ENCODE measurements around the gene KRTAP6-3. TPM values are rescaled to one million over a fixed set of nuclear protein-coding genes. Genes with fewer than 3 reads are reported as not detected.

The KRTAP6-3 gene
- total RNA-seq, 2 experiments from 2014 or later, result not detected

DNA sequence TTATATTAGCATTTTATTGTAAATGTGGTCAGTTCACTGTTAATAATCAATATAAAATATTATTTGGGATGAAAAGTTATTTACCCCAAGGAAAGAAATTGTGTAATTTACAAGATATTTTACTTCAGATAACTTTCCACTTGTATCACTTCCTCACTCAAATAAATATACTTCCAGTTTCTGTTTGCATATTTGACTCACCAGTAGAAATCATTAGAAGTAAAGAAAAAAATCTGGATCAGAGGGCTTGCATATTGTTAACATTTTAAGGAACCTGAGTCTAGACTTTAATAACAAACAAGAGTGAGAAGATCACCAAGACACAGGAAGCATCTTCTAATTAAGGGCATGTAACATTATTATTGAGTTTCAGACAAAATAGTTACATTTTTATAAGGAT lies 27.8 kb downstream of the KRTAP6-3 start:
- CTCF ChIA-PET, result interaction anchor here (1.1 kb wide), 1 partner anchor 14 kb away, joined by 3 read pairs; no protein-coding TSS in a partner anchor
- no peaks in the 10 kb centered on the region for H3K9me3 Mint-ChIP-seq
- no peaks in the 10 kb centered on the region for H3K27me3 Mint-ChIP-seq
- no peak overlapping the region for H3K27ac Mint-ChIP-seq
- H3K4me3 Mint-ChIP-seq, result no peak overlapping the region
- intact Hi-C loops (cut with micrococcal nuclease), result no loop called here
- H3K4me1 Mint-ChIP-seq (ENCODE audit: low read depth), result no peaks in the 10 kb centered on the region
- no peaks in the 10 kb centered on the region for H3K36me3 Mint-ChIP-seq (ENCODE audit: low read depth)
- POLR2A ChIA-PET, result no interaction called here
- no peak for DNase-seq
- TF ChIP-seq, protein P1, sequence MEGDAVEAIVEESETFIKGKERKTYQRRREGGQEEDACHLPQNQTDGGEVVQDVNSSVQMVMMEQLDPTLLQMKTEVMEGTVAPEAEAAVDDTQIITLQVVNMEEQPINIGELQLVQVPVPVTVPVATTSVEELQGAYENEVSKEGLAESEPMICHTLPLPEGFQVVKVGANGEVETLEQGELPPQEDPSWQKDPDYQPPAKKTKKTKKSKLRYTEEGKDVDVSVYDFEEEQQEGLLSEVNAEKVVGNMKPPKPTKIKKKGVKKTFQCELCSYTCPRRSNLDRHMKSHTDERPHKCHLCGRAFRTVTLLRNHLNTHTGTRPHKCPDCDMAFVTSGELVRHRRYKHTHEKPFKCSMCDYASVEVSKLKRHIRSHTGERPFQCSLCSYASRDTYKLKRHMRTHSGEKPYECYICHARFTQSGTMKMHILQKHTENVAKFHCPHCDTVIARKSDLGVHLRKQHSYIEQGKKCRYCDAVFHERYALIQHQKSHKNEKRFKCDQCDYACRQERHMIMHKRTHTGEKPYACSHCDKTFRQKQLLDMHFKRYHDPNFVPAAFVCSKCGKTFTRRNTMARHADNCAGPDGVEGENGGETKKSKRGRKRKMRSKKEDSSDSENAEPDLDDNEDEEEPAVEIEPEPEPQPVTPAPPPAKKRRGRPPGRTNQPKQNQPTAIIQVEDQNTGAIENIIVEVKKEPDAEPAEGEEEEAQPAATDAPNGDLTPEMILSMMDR (IDR thresholded peaks at IDR 0.05), result no peak
- ATAC-seq, result no peak

DNA sequence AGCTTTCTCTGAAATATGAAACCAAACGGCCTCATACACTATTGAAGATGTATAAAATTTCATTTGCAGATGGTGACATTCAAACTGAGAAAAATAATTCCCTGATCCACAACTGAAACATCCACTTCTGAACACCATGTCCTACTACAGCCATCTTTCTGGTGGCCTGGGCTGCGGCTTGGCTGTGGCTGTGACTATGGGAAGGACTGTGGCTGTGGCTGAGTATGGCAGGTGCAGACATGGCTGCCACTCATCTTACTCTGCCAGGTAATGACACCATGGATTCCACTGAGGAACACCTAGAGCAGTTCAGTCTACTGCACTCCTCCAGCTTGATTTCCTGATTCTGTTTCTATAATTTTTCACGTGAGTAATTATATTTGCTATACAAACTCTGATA lies 28.3 kb downstream of the KRTAP6-3 start, which contains the start of gene KRTAP20-4:
Gene KRTAP20-4, plus strand, starts transcription at position 106 of the 400 bp plus-strand sequence.
- Mint-ChIP-seq H3K27me3 (no peaks in the 10 kb centered on the region), H3K4me3 (no peak within 1 kb of the TSS), H3K27ac (no peak within 1 kb of the TSS), H3K36me3 (ENCODE audit: low read depth) (no peaks in the 10 kb centered on the region), H3K9me3 (no peaks in the 10 kb centered on the region), H3K4me1 (ENCODE audit: low read depth) (no peaks in the 10 kb centered on the region)
- ChIA-PET CTCF (interaction anchor here (1.1 kb wide), 1 partner anchor 15 kb away, joined by 3 read pairs; no protein-coding TSS in a partner anchor), POLR2A (no interaction called here)
- TF ChIP-seq, protein P1 (IDR thresholded peaks at IDR 0.05), result no peak
- no peak for ATAC-seq
- intact Hi-C loops (cut with micrococcal nuclease), result no loop called here
- DNase-seq, result no peak

DNA sequence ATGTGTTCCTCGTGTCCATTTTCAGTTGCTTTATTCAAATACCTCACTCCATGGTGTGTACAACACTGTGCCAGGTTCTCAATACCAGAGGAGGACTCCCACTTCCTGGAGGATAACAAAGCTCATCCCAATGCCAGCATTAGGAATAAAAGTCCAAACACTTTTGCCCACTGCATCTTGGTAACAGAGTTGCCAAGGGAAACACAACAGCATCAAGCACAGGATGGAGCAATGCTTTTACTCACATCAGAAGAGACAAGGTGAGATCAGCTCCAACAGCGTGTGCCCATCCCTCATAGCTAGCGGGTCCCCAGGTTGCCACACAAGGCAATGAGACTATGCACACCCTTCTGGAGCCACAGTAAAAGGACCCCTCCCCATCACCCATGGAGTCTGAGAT lies 31.1 kb downstream of the KRTAP6-3 start:
- no peaks in the 10 kb centered on the region for H3K9me3 Mint-ChIP-seq

DNA sequence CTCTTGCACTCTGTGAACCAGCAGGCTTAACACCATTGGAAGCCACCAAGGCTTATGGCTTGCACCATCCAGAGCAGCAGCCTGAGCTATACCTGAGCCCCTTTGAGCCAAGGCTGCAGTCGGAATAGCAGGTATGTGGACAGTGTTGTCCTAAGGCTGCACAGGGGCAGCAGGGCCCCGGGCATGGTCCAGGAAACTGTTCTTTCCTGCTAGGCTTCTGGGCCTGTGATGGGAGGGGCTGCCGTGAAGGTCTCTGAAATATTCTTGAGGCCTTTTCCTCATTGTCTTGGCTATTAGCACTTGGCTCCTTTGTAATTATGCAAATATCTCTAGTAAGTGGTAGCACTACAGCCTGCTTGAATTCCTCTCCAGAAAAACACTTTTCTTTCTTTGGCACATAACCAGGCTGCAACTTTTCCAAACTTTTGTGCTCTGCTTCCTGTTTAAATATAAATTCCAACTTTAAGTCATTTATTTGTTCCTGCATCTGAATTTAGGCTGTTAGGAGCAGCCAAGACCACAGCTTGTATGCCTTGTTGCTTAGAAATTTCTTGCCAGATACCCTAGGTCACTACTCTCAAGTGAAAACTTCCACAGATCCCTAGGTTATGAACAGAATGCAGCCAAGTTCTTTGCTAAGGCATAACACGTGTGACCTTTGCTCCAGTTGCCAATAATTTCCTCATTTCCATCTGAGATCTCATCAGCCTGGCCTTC lies 33.4 kb downstream of the KRTAP6-3 start:
- ATAC-seq (no peak), DNase-seq (no peak)
- TF ChIP-seq, protein P1 (IDR thresholded peaks at IDR 0.05), result no peak
- Mint-ChIP-seq H3K27ac (no peak overlapping the region), H3K36me3 (ENCODE audit: low read depth) (no peaks in the 10 kb centered on the region), H3K4me3 (no peak overlapping the region), H3K27me3 (no peaks in the 10 kb centered on the region), H3K9me3 (no peaks in the 10 kb centered on the region), H3K4me1 (ENCODE audit: low read depth) (no peaks in the 10 kb centered on the region)
- POLR2A ChIA-PET, result no interaction called here
- CTCF ChIA-PET, result no interaction called here
- intact Hi-C loops (cut with micrococcal nuclease), result no loop called here

More for the DNA sequence above, 31.1 kb downstream of the KRTAP6-3 start:
- no peaks in the 10 kb centered on the region for H3K27me3 Mint-ChIP-seq
- H3K36me3 Mint-ChIP-seq (ENCODE audit: low read depth), result no peaks in the 10 kb centered on the region
- no peaks in the 10 kb centered on the region for H3K4me1 Mint-ChIP-seq (ENCODE audit: low read depth)
- ChIA-PET POLR2A (no interaction called here), CTCF (no interaction called here)
- TF ChIP-seq, protein P1 (IDR thresholded peaks at IDR 0.05), result no peak
- ATAC-seq (no peak), DNase-seq (no peak)
- intact Hi-C loops (cut with micrococcal nuclease), result no loop called here
- H3K4me3 Mint-ChIP-seq, result no peak overlapping the region
- no peak overlapping the region for H3K27ac Mint-ChIP-seq

DNA sequence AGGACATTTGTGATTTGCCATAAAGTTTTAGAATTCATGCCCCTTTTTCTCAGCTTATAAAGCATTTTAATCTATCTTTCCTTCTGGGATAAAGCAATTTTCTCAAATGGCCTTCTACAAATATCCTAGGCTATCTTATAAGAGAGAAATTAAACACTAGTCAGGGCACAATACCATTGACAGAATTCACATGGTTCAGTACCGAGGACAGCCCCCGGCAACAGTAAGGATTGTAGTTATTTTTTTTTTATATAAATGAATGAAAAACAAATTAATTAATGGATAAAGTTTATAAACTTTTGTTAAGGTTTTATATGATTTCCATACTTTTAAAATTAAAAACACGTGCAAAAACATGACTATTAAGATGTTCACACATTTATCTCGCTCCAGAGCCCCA lies 35.9 kb downstream of the KRTAP6-3 start:
- no peak for DNase-seq
- H3K9me3 Mint-ChIP-seq, result no peaks in the 10 kb centered on the region
- ChIA-PET POLR2A (no interaction called here), CTCF (no interaction called here)
- H3K4me3 Mint-ChIP-seq, result no peak overlapping the region
- intact Hi-C loops (cut with micrococcal nuclease), result no loop called here
- no peaks in the 10 kb centered on the region for H3K4me1 Mint-ChIP-seq (ENCODE audit: low read depth)
- no peak overlapping the region for H3K27ac Mint-ChIP-seq
- ATAC-seq, result no peak
- no peaks in the 10 kb centered on the region for H3K36me3 Mint-ChIP-seq (ENCODE audit: low read depth)
- no peaks in the 10 kb centered on the region for H3K27me3 Mint-ChIP-seq
- TF ChIP-seq, protein P1 (IDR thresholded peaks at IDR 0.05), result no peak

All from activated CD8-positive, alpha-beta T cell treated with anti-CD3 and anti-CD28 coated beads for 36 hours (primary cell).